NCI-H1694 (cell line): Measurements from ENCODE around the gene SUCLG1.
"Not testable (repeated sequence)": the region's sequence is repeated elsewhere in the genome, so short reads cannot be mapped to it uniquely, and the experiment has no call there.

Experiments
- DNase-seq: peaks from one replicate; lab custom pipeline; 2025; lab: John Stamatoyannopoulos, UW

Gene SUCLG1

GRCh38 chr2:84421197-84421596 is 37.9 kb downstream of the SUCLG1 start:
- no peak for DNase-seq

- DNase-seq, result no peak
These were observed 41.5 kb downstream of the SUCLG1 start for GRCh38 chr2:84417453-84418145.

- DNase-seq, result no peak
These were observed 49.5 kb downstream of the SUCLG1 start for GRCh38 chr2:84409531-84409930.

GRCh38 chr2:84402111-84402510 is 57.0 kb downstream of the SUCLG1 start:
- DNase-seq, result not testable (repeated sequence)

- not testable (repeated sequence) for DNase-seq
These were observed 59.2 kb downstream of the SUCLG1 start for GRCh38 chr2:84399839-84400238.

GRCh38 chr2:84395820-84396219 is 63.3 kb downstream of the SUCLG1 start:
- no peak for DNase-seq

- DNase-seq, result no peak
These were observed 64.5 kb downstream of the SUCLG1 start for GRCh38 chr2:84394628-84395027.

GRCh38 chr2:84393829-84394228 is 65.3 kb downstream of the SUCLG1 start:
- DNase-seq, result no peak

GRCh38 chr2:84389794-84390193 is 69.3 kb downstream of the SUCLG1 start:
- no peak for DNase-seq

GRCh38 chr2:84388921-84389490 is 70.1 kb downstream of the SUCLG1 start:
- DNase-seq, result no peak

GRCh38 chr2:84388133-84388532 is 70.9 kb downstream of the SUCLG1 start:
- no peak for DNase-seq

- no peak for DNase-seq
These were observed 72.6 kb downstream of the SUCLG1 start for GRCh38 chr2:84386336-84387040.

GRCh38 chr2:84383271-84383670 is 75.8 kb downstream of the SUCLG1 start:
- no peak for DNase-seq

GRCh38 chr2:84380875-84381274 is 78.2 kb downstream of the SUCLG1 start:
- DNase-seq, result no peak

- no peak for DNase-seq
These were observed 80.1 kb downstream of the SUCLG1 start for GRCh38 chr2:84378960-84379359.

GRCh38 chr2:84375020-84375419 is 84.1 kb downstream of the SUCLG1 start:
- DNase-seq, result no peak

GRCh38 chr2:84373866-84374265 is 85.2 kb downstream of the SUCLG1 start:
- DNase-seq, result no peak
